Measurements from ENCODE around the gene ZNF35. TPM values are rescaled to one million over a fixed set of nuclear protein-coding genes. Genes with fewer than 3 reads are reported as not detected.

Gene ZNF35
- total RNA-seq, 2 donors from 2014 or later, result 7.1 to 14.9 TPM

DNA sequence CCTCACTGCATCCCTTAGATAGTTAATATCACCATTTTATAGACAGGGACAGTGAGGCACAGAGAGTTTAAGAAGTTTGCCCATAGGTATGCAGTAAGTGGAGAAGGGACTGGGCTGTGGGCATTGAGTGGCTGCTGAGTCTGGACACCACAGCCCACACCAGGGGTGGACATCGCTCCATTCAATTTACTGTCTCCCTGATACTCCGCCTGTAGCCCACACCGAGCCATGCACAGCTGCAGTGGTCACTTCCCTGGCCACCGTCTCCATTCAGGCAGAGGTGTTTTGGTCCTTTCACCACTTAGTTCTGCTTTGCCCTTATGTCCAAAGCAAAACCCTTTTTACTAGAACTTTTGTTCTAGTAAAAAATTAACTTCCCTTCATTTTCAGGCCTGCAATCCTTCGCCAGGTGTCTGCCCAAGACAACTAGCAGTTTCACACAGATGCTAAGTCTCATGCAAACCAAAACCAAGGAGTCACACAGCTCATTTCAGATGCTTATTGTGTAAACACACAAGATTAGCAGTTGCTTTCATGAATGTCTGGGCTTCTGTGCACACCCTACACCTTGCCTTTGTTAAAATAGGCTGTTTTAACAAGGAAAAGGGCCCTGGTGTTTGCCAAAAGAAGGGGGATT lies 30.1 kb downstream of the ZNF35 start:
- H3K36me3 ChIP-seq, result no peaks in the 10 kb centered on the region
- H3K4me3 ChIP-seq, result no peak overlapping the region
- intact Hi-C loops (cut with DNase I), result no loop called here
- whole genome bisulfite sequencing, result 95% methylated on average over 5 of the region's 5 CpGs
- no peak for DNase-seq (ENCODE audit: low spot score)
- H3K4me1 ChIP-seq (replicated peaks), result no peaks in the 10 kb centered on the region
- no peak for TF ChIP-seq POLR2A (IDR thresholded peaks at IDR 0.05)
- TF ChIP-seq, protein P1, sequence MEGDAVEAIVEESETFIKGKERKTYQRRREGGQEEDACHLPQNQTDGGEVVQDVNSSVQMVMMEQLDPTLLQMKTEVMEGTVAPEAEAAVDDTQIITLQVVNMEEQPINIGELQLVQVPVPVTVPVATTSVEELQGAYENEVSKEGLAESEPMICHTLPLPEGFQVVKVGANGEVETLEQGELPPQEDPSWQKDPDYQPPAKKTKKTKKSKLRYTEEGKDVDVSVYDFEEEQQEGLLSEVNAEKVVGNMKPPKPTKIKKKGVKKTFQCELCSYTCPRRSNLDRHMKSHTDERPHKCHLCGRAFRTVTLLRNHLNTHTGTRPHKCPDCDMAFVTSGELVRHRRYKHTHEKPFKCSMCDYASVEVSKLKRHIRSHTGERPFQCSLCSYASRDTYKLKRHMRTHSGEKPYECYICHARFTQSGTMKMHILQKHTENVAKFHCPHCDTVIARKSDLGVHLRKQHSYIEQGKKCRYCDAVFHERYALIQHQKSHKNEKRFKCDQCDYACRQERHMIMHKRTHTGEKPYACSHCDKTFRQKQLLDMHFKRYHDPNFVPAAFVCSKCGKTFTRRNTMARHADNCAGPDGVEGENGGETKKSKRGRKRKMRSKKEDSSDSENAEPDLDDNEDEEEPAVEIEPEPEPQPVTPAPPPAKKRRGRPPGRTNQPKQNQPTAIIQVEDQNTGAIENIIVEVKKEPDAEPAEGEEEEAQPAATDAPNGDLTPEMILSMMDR (IDR thresholded peaks at IDR 0.05), result no peak
- TF ChIP-seq POLR2AphosphoS5 (IDR thresholded peaks at IDR 0.05), result no peak
- H3K27me3 ChIP-seq (replicated peaks; ENCODE audit: insufficient read depth), result no peaks in the 10 kb centered on the region
- H3K9me3 ChIP-seq, result no peaks in the 10 kb centered on the region
- no peak overlapping the region for H3K27ac ChIP-seq

DNA sequence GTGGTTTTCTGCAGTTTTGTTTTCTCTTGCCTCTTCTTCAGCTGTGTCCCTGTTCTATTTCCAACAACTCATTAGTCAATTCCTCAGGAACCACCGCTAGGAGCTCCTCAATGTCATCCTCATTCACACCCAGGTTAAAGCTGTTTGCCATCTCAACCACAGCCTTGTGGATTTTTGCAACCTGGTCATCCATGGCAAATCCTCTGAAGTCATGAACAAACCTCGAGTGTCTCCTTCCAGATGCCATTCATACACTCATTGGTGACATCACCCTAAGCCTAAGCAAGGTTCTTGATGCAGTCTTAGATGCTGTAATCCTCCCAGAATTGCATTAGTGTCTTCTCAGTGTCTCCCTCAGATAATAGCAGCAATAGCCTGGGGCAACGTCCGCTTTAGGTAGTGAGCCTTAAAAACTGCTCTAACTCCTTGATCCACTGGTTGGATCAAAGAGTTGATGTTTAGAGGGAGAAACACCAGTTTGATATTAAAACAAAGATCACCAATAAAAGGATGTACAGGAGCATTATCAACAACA lies 32.5 kb downstream of the ZNF35 start:
- Histone ChIP-seq H3K36me3 (no peaks in the 10 kb centered on the region), H3K9me3 (no peaks in the 10 kb centered on the region), H3K4me3 (no peak overlapping the region), H3K27me3 (replicated peaks; ENCODE audit: insufficient read depth) (no peaks in the 10 kb centered on the region), H3K4me1 (replicated peaks) (no peaks in the 10 kb centered on the region), H3K27ac (no peak overlapping the region)
- TF ChIP-seq POLR2AphosphoS5 (IDR thresholded peaks at IDR 0.05) (no peak), POLR2A (IDR thresholded peaks at IDR 0.05) (no peak)
- TF ChIP-seq, protein P1 (IDR thresholded peaks at IDR 0.05), result no peak
- intact Hi-C loops (cut with DNase I), result no loop called here
- no peak for DNase-seq (ENCODE audit: low spot score)
- WGBS, result 94% methylated on average over 4 of the region's 4 CpGs

DNA sequence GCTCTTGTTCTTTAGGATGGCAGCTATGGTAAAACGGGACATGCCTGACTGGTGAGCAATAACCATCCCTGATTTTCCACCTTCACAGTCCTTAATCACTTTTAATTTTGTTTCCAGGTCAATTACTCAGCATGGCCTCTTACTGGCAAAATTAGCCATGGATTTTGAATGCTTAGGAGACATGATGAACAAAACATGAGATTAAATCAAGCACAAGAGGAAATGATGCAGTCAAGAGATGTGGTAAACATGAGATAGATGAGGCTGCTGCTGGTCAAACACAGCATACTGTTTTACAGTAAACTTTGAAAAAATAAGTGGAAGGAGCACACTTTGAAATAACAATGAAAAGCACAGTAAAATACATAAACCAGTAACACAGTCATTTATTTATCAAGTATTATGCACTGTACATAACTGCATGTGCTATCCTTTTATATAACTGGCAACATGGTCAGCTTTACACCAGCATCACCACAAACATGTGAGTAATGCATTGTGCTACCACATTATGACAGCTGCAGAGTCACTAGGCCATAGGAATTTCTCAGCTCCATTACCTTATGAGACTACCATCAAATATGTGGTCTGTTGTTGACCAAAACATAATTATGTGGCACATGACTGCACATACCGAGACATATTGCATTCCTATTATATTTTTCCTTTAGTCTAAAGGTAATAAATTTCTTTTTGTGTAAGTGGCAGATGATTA lies 33.8 kb downstream of the ZNF35 start:
- intact Hi-C loops (cut with DNase I), result no loop called here
- Histone ChIP-seq H3K27ac (no peak overlapping the region), H3K9me3 (no peaks in the 10 kb centered on the region), H3K36me3 (no peaks in the 10 kb centered on the region), H3K4me3 (no peak overlapping the region), H3K27me3 (replicated peaks; ENCODE audit: insufficient read depth) (no peaks in the 10 kb centered on the region), H3K4me1 (replicated peaks) (no peaks in the 10 kb centered on the region)
- no peak for DNase-seq (ENCODE audit: low spot score)
- no peak for TF ChIP-seq POLR2A (IDR thresholded peaks at IDR 0.05)
- TF ChIP-seq, protein P1 (IDR thresholded peaks at IDR 0.05), result no peak
- TF ChIP-seq POLR2AphosphoS5 (IDR thresholded peaks at IDR 0.05), result no peak
- 97% methylated on average over 2 of the region's 2 CpGs for WGBS

DNA sequence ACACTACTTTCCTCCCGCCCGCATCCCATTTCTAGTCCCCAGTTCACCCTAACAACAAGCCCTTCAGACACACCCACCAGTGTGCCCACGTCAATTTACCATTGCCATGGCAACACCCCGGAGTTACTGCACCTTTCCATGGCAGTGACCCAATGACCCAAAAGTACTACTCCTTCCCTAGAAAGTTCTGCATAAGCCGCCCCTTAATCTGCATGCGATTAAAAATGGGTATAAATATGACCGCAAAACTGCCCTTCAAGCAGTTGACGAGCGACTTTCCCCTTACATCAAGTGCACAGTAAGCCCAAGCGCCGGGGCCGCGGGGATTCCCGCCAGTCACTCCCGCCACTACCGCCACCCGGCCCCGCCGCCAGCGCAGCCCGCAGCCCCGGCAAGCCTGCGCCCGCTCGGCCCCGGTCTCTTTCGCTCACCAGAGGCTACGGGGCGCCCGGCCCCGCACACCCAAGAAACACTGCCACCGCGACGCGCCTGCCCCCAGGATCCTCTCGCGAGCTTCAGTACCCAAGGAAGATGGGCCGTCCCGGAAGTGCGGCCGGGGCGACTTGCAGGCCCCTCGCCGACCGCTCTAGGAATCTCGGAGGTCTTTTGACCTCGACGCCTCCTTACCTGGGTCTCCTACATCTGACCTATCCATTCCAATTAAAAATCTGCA lies 36.7 kb downstream of the ZNF35 start:
- Histone ChIP-seq H3K4me3 (peak overlapping the region; percentile 47 to 57), H3K4me1 (replicated peaks) (no peaks in the 10 kb centered on the region), H3K27me3 (replicated peaks; ENCODE audit: insufficient read depth) (no peaks in the 10 kb centered on the region), H3K9me3 (no peaks in the 10 kb centered on the region), H3K27ac (no peak overlapping the region), H3K36me3 (no peaks in the 10 kb centered on the region)
- intact Hi-C loops (cut with DNase I), result no loop called here
- WGBS, result 1% methylated on average over 48 of the region's 48 CpGs
- no peak for TF ChIP-seq POLR2A (IDR thresholded peaks at IDR 0.05)
- TF ChIP-seq, protein P1 (IDR thresholded peaks at IDR 0.05), result no peak
- no peak for TF ChIP-seq POLR2AphosphoS5 (IDR thresholded peaks at IDR 0.05)
- DNase-seq (ENCODE audit: low spot score), result peak; percentile 54

Data from prostate gland (tissue), 2 donors.